Activated CD8-positive, alpha-beta memory T cell treated with anti-CD3 and anti-CD28 coated beads, Interleukin-2, amount 50 U/mL, for 1 hour (primary cell): Measurements from ENCODE around the gene ABCF1.
"Not testable (repeated sequence)": the region's sequence is repeated elsewhere in the genome, so short reads cannot be mapped to it uniquely, and the experiment has no call there.

Experiments
- DNase-seq: peaks from one replicate; pipeline ENCODE4 v3.0.0-alpha.2; 2020; ENCODE audit errors: extremely low read depth

The ABCF1 gene

GRCh38 chr6:30571075-30571761 lies at the start of gene ABCF1:
Gene ABCF1, plus strand, starts transcription at chr6:30571442. Its CDS starts 46 bp downstream, at chr6:30571488.
- DNase-seq = peak; percentile 92

GRCh38 chr6:30521952-30522351 lies 49.3 kb upstream of the ABCF1 start:
- not testable (repeated sequence) for DNase-seq

GRCh38 chr6:30526444-30526843 lies 44.8 kb upstream of the ABCF1 start:
- not testable (repeated sequence) for DNase-seq

GRCh38 chr6:30529349-30529875 lies 41.8 kb upstream of the ABCF1 start:
- not testable (repeated sequence) for DNase-seq

- DNase-seq = no peak
Measured at GRCh38 chr6:30530014-30530413, 41.2 kb upstream of the ABCF1 start.

GRCh38 chr6:30533460-30534294 lies 37.6 kb upstream of the ABCF1 start:
- no peak for DNase-seq

- no peak for DNase-seq
Measured at GRCh38 chr6:30537931-30538330, 33.3 kb upstream of the ABCF1 start.

GRCh38 chr6:30541515-30542403 lies 29.5 kb upstream of the ABCF1 start:
- peak; percentile 42 for DNase-seq

GRCh38 chr6:30542404-30542725 lies 28.9 kb upstream of the ABCF1 start:
- DNase-seq = no peak

- no peak for DNase-seq
Measured at GRCh38 chr6:30542915-30543314, 28.3 kb upstream of the ABCF1 start.

- DNase-seq = no peak
Measured at GRCh38 chr6:30543821-30544220, 27.4 kb upstream of the ABCF1 start.

GRCh38 chr6:30544666-30545272 lies 26.5 kb upstream of the ABCF1 start:
- DNase-seq = no peak

GRCh38 chr6:30547454-30547853 lies 23.8 kb upstream of the ABCF1 start:
- no peak for DNase-seq

- no peak for DNase-seq
Measured at GRCh38 chr6:30548375-30548774, 22.9 kb upstream of the ABCF1 start.

- DNase-seq = no peak
Measured at GRCh38 chr6:30554404-30554803, 16.8 kb upstream of the ABCF1 start.

- DNase-seq = no peak
Measured at GRCh38 chr6:30554962-30555815, 16.1 kb upstream of the ABCF1 start.

GRCh38 chr6:30555816-30556065 lies 15.5 kb upstream of the ABCF1 start:
- DNase-seq = no peak

GRCh38 chr6:30556066-30556905 lies 15.0 kb upstream of the ABCF1 start, which contains the start of gene GNL1:
Gene GNL1, minus strand, starts transcription at chr6:30556489. Its CDS starts 286 bp downstream, at chr6:30556203.
- peak; percentile 98 for DNase-seq

GRCh38 chr6:30556906-30557682 lies 14.1 kb upstream of the ABCF1 start, which contains the start of gene PRR3:
Gene PRR3, plus strand, starts transcription at chr6:30557295. Its CDS starts 50 bp downstream, at chr6:30557345.
- DNase-seq = peak; percentile 84
